H9 (cell line): ENCODE results near the gene OR6Y1. TPM values are rescaled to one million over a fixed set of nuclear protein-coding genes. Genes with fewer than 3 reads are reported as not detected.
A peak's percentile ranks its signal among the peaks of the same experiment; 100 is the strongest.

ENCODE experiments used
- DNase-seq: peaks from one replicate; pipeline ENCODE4 v3.0.0-alpha.2; 2017
- H2AFZ ChIP-seq: one replicate; pipeline ENCODE4 v1.6.1; 2013; ENCODE audit warnings: mild to moderate bottlenecking, low read length, control low read depth, moderate library complexity
- H2AK5ac ChIP-seq: 2 replicates; pipeline ENCODE4 v1.6.1; 2013; ENCODE audit warnings: low read length, control low read depth, mixed read lengths; ENCODE audit not compliant: insufficient read length
- H2BK120ac ChIP-seq: one replicate; pipeline ENCODE4 v1.6.1; 2013; ENCODE audit warnings: low read depth, mild to moderate bottlenecking, low read length, control low read depth, inconsistent platforms; ENCODE audit not compliant: poor library complexity, severe bottlenecking
- H2BK12ac ChIP-seq: 2 replicates; pipeline ENCODE4 v1.6.1; 2013; ENCODE audit warnings: low read length, control low read depth, mixed read lengths, low read depth; ENCODE audit not compliant: insufficient read length
- H2BK15ac ChIP-seq: 2 replicates; pipeline ENCODE4 v1.6.1; 2013; ENCODE audit warnings: low read depth, low read length, control low read depth
- H2BK20ac ChIP-seq: one replicate; pipeline ENCODE4 v1.6.1; 2013; ENCODE audit warnings: low read depth, mild to moderate bottlenecking, low read length, control low read depth, inconsistent platforms; ENCODE audit not compliant: poor library complexity, severe bottlenecking
- H2BK5ac ChIP-seq: 2 replicates; pipeline ENCODE4 v1.6.1; 2013; ENCODE audit warnings: low read length, control low read depth, mixed read lengths; ENCODE audit not compliant: insufficient read length
- H3K14ac ChIP-seq: 2 replicates; pipeline ENCODE4 v1.6.1; 2013; ENCODE audit warnings: low read length, control low read depth; ENCODE audit not compliant: insufficient read depth
- H3K18ac ChIP-seq: 2 replicates; pipeline ENCODE4 v1.6.1; 2013; ENCODE audit warnings: low read depth, mild to moderate bottlenecking, mixed read lengths, low read length, control low read depth; ENCODE audit not compliant: insufficient read length
- H3K23ac ChIP-seq: 2 replicates; pipeline ENCODE4 v1.6.1; 2013; ENCODE audit warnings: low read length, control low read depth, mixed read lengths, low read depth; ENCODE audit not compliant: insufficient read length
- H3K23me2 ChIP-seq: 2 replicates; pipeline ENCODE4 v1.6.1; 2013; ENCODE audit warnings: low read depth, mild to moderate bottlenecking, mixed read lengths, low read length, control low read depth; ENCODE audit not compliant: insufficient read length, poor library complexity, severe bottlenecking
- H3K27ac ChIP-seq: 2 replicates; pipeline ENCODE4 v1.5.1; 2013; ENCODE audit warnings: low read length, control low read depth, mixed read lengths, low read depth; ENCODE audit not compliant: insufficient read length
- H3K27me3 ChIP-seq: 2 replicates; pipeline ENCODE4 v1.6.1; 2013; ENCODE audit warnings: low read length, control low read depth, inconsistent platforms; ENCODE audit not compliant: insufficient read depth
- H3K4ac ChIP-seq: 2 replicates; pipeline ENCODE4 v1.6.1; 2013; ENCODE audit warnings: low read depth, mild to moderate bottlenecking, control low read depth, inconsistent platforms, low read length, moderate library complexity
- H3K4me1 ChIP-seq: 2 replicates; pipeline ENCODE4 v1.6.1; 2013; ENCODE audit warnings: low read length, control low read depth, inconsistent platforms; ENCODE audit not compliant: insufficient read depth
- H3K4me2 ChIP-seq: 2 replicates; pipeline ENCODE4 v1.6.1; 2013; ENCODE audit warnings: low read length, control low read depth, mixed read lengths; ENCODE audit not compliant: insufficient read length, insufficient read depth
- H3K56ac ChIP-seq: 2 replicates; pipeline ENCODE4 v1.6.1; 2013; ENCODE audit warnings: low read depth, mild to moderate bottlenecking, mixed read lengths, low read length, control low read depth; ENCODE audit not compliant: insufficient read length
- H3K79me1 ChIP-seq: 2 replicates; pipeline ENCODE4 v1.6.1; 2013; ENCODE audit warnings: low read depth, mild to moderate bottlenecking, moderate library complexity, low read length, control low read depth, inconsistent platforms; ENCODE audit not compliant: insufficient read depth, poor library complexity, severe bottlenecking
- H3K79me2 ChIP-seq: 2 replicates; pipeline ENCODE4 v1.6.1; 2013; ENCODE audit warnings: low read length, control low read depth, inconsistent platforms; ENCODE audit not compliant: insufficient read depth
- H3K9ac ChIP-seq: 2 replicates; pipeline ENCODE4 v1.6.1; 2013; ENCODE audit warnings: low read length, control low read depth, mixed read lengths; ENCODE audit not compliant: insufficient read length; ENCODE audit errors: extremely low read depth
- H3K9me3 ChIP-seq: one replicate; pipeline ENCODE4 v1.6.1; 2013; ENCODE audit warnings: low read depth, low read length, inconsistent platforms; ENCODE audit not compliant: control insufficient read depth
- H3T11ph ChIP-seq: one replicate; pipeline ENCODE4 v1.6.1; 2013; ENCODE audit warnings: mild to moderate bottlenecking, low read length, control low read depth, inconsistent platforms
- H4K20me1 ChIP-seq: one replicate; pipeline ENCODE4 v1.6.1; 2013; ENCODE audit not compliant: control insufficient read depth, insufficient read length, insufficient read depth
- H4K5ac ChIP-seq: 2 replicates; pipeline ENCODE4 v1.6.1; 2013; ENCODE audit warnings: low read depth, mild to moderate bottlenecking, mixed read lengths, low read length, control low read depth; ENCODE audit not compliant: insufficient read length
- H4K8ac ChIP-seq: replicated peaks from 2 replicates; pipeline ENCODE4 v1.6.1; 2013; ENCODE audit warnings: low read length, control low read depth, mixed read lengths, low read depth; ENCODE audit not compliant: insufficient read length
- H4K91ac ChIP-seq: 2 replicates; pipeline ENCODE4 v1.6.1; 2013; ENCODE audit warnings: low read depth, mild to moderate bottlenecking, moderate library complexity, mixed read lengths, low read length, control low read depth; ENCODE audit not compliant: insufficient read length
- H3K27ac Mint-ChIP-seq, 3 experiments: 2 replicates in 2 of 3; 3 replicates in 1 of 3; pipeline ENCODE4 v1.8.0; 2020 to 2021; ENCODE audit warnings: mixed read lengths in 3 of 3, mild to moderate bottlenecking in 1 of 3, moderate library complexity in 1 of 3
- H3K27me3 Mint-ChIP-seq: 2 replicates; pipeline ENCODE4 v1.8.0; 2021; ENCODE audit warnings: low read depth, mild to moderate bottlenecking, moderate library complexity, mixed read lengths
- H3K36me3 Mint-ChIP-seq, 3 experiments: 2 replicates in 2 of 3; 3 replicates in 1 of 3; pipeline ENCODE4 v1.8.0; 2020 to 2021; ENCODE audit warnings: low read depth in 3 of 3, mixed read lengths in 3 of 3; ENCODE audit not compliant: insufficient read depth in 1 of 3
- H3K4me1 Mint-ChIP-seq, 2 experiments: 2 replicates each; pipeline ENCODE4 v1.8.0; 2020; ENCODE audit warnings: mixed read lengths in 2 of 2
- H3K4me3 Mint-ChIP-seq, 2 experiments: 2 replicates in 1 of 2; 3 replicates in 1 of 2; pipeline ENCODE4 v1.8.0; 2020 to 2021; ENCODE audit warnings: mild to moderate bottlenecking in 2 of 2, mixed read lengths in 2 of 2, moderate library complexity in 1 of 2
- H3K9me3 Mint-ChIP-seq, 2 experiments: 2 replicates in 1 of 2; 3 replicates in 1 of 2; pipeline ENCODE4 v1.8.0; 2020; ENCODE audit warnings: mild to moderate bottlenecking in 2 of 2, mixed read lengths in 2 of 2, moderate library complexity in 1 of 2
- CTCF ChIP-seq: fragments of 200-600 bp; sonication (generic); conservative IDR thresholded peaks from 3 replicates; pipeline ENCODE4 v1.8.0; 2021; ENCODE audit warnings: antibody characterized with exemption, mild to moderate bottlenecking
- WGBS: extraction: QIAGEN DNeasy Blood & Tissue Kit; methylation state at CpG from one replicate; pipeline ENCODE4 v1.1.7; 2013; ENCODE audit warnings: missing lambda C conversion rate, low lambda C conversion rate, mixed read lengths; ENCODE audit not compliant: insufficient read length; ENCODE audit errors: extremely low coverage; 5-methylcytosine and 5-hydroxymethylcytosine counted together
- total RNA-seq: library from RNA; stranded (reverse); gene quantifications from 2 replicates; pipeline ENCODE4 v1.2.1, GENCODE V29; 2021

The OR6Y1 gene
- total RNA-seq, 1 experiment from 2014 or later: not detected

GRCh38 chr1:158527190-158527815, 26.9 kb downstream of the OR6Y1 start:
- Histone ChIP-seq H2BK120ac (no peak overlapping the region), H3K23me2 (no peaks in the 10 kb centered on the region), H3K9me3 (no peaks in the 10 kb centered on the region), H4K91ac (no peak overlapping the region), H3K14ac (no peak overlapping the region), H2BK20ac (no peak overlapping the region), H3K4me2 (no peak overlapping the region), H2BK12ac (no peak overlapping the region), H4K8ac (no peak overlapping the region), H3K56ac (no peak overlapping the region), H2BK5ac (no peak overlapping the region), H3K23ac (no peak overlapping the region), H3K4ac (no peak overlapping the region), H3K9ac (no peak overlapping the region), H3K27ac (no peak overlapping the region), H2AFZ (no peak overlapping the region), H3K4me1 (no peaks in the 10 kb centered on the region; the same call in 1 of the 2 replicates), H4K5ac (no peak overlapping the region), H3K27me3 (no peaks in the 10 kb centered on the region), H2AK5ac (no peak overlapping the region), H3K79me1 (no peaks in the 10 kb centered on the region), H3K79me2 (no peaks in the 10 kb centered on the region), H4K20me1 (no peaks in the 10 kb centered on the region), H3T11ph (no peak overlapping the region), H2BK15ac (no peak overlapping the region), H3K18ac (no peak overlapping the region)
- Mint-ChIP-seq H3K4me1 (peaks cover 13 to 15% of the 10 kb centered on the region in 2 experiments), H3K4me3 (no peak overlapping the region), H3K27ac (peak overlapping the region in 2 of 3 experiments; percentile 15 to 23; a peak in 3 of 7 replicates), H3K9me3 (peaks cover 11 to 12% of the 10 kb centered on the region in 2 experiments; a peak in 3 of 5 replicates), H3K36me3 (peaks cover 0 to 8% (median 0%) of the 10 kb centered on the region in 3 experiments; a peak in 5 of 7 replicates), H3K27me3 (no peaks in the 10 kb centered on the region; the same call in 1 of the 2 replicates)
- no peak for DNase-seq
- WGBS: no CpG with 5 or more reads among the region's 2 CpGs
- peak; percentile 13; the same call in 1 of the 3 replicates for TF ChIP-seq CTCF
